Type B pancreatic cell (in vitro differentiated cells): ENCODE data around the gene ZNF438. TPM values are rescaled to one million over a fixed set of nuclear protein-coding genes. Genes with fewer than 3 reads are reported as not detected.

Experiments
- DNase-seq: peaks from one replicate; pipeline ENCODE4 v3.0.0; 2021; ENCODE audit warnings: mixed read lengths; ENCODE audit not compliant: unreplicated experiment; ENCODE audit errors: extremely low spot score
- H3K27ac Mint-ChIP-seq: 2 replicates; pipeline ENCODE4 v1.8.0; 2021; ENCODE audit warnings: mild to moderate bottlenecking, mixed read lengths
- H3K27me3 Mint-ChIP-seq: 2 replicates; pipeline ENCODE4 v1.8.0; 2021; ENCODE audit warnings: mixed read lengths
- H3K36me3 Mint-ChIP-seq: 2 replicates; pipeline ENCODE4 v1.8.0; 2021; ENCODE audit warnings: mixed read lengths
- H3K4me1 Mint-ChIP-seq: one replicate; pipeline ENCODE4 v1.8.0; 2021; ENCODE audit warnings: mixed read lengths; ENCODE audit not compliant: unreplicated experiment
- H3K4me3 Mint-ChIP-seq: 2 replicates; pipeline ENCODE4 v1.8.0; 2021; ENCODE audit warnings: mild to moderate bottlenecking, mixed read lengths
- H3K9me3 Mint-ChIP-seq: 2 replicates; pipeline ENCODE4 v1.8.0; 2021; ENCODE audit warnings: mixed read lengths
- long read RNA-seq: library from polyadenylated mRNA; unstranded; transcript quantifications from one replicate; pipeline ENCODE4 v2.0.0, GENCODE V29; 2020
- total RNA-seq: library from RNA; stranded (reverse); gene quantifications from 2 replicates; pipeline ENCODE4 v1.2.1, GENCODE V29; 2021; ENCODE audit warnings: low replicate concordance
- TF ChIP-seq, protein P1 (sequence below): fragments of 200-600 bp; sonication (generic); conservative IDR thresholded peaks from 2 replicates; pipeline ENCODE4 v1.5.0; 2021; ENCODE audit warnings: antibody characterized with exemption, mild to moderate bottlenecking

Gene ZNF438, protein sequence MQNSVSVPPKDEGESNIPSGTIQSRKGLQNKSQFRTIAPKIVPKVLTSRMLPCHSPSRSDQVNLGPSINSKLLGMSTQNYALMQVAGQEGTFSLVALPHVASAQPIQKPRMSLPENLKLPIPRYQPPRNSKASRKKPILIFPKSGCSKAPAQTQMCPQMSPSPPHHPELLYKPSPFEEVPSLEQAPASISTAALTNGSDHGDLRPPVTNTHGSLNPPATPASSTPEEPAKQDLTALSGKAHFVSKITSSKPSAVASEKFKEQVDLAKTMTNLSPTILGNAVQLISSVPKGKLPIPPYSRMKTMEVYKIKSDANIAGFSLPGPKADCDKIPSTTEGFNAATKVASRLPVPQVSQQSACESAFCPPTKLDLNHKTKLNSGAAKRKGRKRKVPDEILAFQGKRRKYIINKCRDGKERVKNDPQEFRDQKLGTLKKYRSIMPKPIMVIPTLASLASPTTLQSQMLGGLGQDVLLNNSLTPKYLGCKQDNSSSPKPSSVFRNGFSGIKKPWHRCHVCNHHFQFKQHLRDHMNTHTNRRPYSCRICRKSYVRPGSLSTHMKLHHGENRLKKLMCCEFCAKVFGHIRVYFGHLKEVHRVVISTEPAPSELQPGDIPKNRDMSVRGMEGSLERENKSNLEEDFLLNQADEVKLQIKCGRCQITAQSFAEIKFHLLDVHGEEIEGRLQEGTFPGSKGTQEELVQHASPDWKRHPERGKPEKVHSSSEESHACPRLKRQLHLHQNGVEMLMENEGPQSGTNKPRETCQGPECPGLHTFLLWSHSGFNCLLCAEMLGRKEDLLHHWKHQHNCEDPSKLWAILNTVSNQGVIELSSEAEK
- 3.7 and 4.4 TPM in 2 replicates for total RNA-seq
- long read RNA-seq, partial matches to known transcripts: 2 of 11 reads
- long read RNA-seq, other reads (novel, unspliced or antisense): 7 of 11 reads

DNA sequence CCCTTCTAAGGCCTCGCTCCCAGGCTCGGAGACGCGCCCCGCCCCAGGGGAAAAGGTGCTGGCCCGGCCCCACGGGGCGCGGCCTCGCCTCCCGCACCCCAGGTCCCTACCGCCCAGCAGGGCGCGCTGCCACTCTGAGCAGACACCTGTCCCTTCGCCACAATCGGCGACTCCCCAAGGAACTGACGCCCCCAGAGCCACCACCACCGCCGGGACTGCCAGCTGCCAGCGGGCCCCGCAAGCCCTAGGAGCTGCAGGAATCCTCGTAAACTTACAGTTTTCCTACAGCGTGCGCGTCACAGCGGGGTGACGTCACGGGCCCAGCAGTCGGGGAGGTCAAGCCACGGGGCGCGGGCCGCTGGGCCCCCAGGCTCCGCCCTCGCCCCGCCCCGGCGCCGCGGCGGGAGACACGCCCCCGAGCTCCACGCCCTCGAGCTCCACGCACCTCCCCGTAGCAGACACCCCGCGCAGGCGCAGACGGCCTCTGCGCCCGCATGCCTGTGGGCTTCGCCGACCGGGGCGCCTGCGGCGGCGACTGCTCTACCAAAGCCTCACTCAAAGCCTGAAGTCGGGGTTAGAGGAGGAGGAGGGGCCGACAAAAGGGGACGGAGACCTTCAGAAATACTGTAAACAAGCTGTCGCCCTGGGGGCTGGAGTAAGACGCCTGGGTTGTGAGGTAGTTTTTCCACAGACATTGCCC lies at the start of gene ZNF438:
Gene ZNF438, minus strand, starts transcription at position 308 of the 700 bp plus-strand sequence. CDS start 154,831 bp downstream, outside the sequence.
- Mint-ChIP-seq H3K27ac (peak within 1 kb of the TSS; percentile 97), H3K4me1 (peaks cover 39% of the 10 kb centered on the region), H3K9me3 (no peaks in the 10 kb centered on the region), H3K4me3 (peak within 1 kb of the TSS; percentile 93), H3K27me3 (no peaks in the 10 kb centered on the region), H3K36me3 (no peaks in the 10 kb centered on the region)
- peak; percentile 97 for DNase-seq
- TF ChIP-seq, protein P1, sequence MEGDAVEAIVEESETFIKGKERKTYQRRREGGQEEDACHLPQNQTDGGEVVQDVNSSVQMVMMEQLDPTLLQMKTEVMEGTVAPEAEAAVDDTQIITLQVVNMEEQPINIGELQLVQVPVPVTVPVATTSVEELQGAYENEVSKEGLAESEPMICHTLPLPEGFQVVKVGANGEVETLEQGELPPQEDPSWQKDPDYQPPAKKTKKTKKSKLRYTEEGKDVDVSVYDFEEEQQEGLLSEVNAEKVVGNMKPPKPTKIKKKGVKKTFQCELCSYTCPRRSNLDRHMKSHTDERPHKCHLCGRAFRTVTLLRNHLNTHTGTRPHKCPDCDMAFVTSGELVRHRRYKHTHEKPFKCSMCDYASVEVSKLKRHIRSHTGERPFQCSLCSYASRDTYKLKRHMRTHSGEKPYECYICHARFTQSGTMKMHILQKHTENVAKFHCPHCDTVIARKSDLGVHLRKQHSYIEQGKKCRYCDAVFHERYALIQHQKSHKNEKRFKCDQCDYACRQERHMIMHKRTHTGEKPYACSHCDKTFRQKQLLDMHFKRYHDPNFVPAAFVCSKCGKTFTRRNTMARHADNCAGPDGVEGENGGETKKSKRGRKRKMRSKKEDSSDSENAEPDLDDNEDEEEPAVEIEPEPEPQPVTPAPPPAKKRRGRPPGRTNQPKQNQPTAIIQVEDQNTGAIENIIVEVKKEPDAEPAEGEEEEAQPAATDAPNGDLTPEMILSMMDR: peak; percentile 58

DNA sequence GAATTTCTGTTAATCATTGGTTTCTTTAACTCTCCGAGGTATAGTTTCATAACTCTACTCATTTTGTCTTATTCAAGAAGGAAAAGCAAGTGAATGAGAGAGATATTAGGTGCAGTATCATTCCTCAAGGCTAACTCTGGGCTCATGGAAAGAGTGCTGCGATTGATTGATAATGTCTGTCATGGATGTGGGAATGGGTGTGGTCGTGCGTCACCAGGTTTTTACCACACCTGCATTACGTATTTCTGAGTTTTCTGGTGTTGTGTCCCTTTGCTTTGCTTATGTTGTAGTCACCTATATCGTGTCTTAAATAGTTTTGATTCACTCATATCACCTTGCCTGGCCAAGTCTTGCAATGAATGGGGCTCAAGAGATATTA lies 44.9 kb upstream of the ZNF438 start:
- H3K4me1 Mint-ChIP-seq: peaks cover 9% of the 10 kb centered on the region
- H3K27ac Mint-ChIP-seq: no peak overlapping the region
- TF ChIP-seq, protein P1: no peak
- H3K36me3 Mint-ChIP-seq: no peaks in the 10 kb centered on the region
- DNase-seq: no peak
- no peak overlapping the region for H3K4me3 Mint-ChIP-seq
- no peaks in the 10 kb centered on the region for H3K9me3 Mint-ChIP-seq
- H3K27me3 Mint-ChIP-seq: peaks cover 7% of the 10 kb centered on the region

DNA sequence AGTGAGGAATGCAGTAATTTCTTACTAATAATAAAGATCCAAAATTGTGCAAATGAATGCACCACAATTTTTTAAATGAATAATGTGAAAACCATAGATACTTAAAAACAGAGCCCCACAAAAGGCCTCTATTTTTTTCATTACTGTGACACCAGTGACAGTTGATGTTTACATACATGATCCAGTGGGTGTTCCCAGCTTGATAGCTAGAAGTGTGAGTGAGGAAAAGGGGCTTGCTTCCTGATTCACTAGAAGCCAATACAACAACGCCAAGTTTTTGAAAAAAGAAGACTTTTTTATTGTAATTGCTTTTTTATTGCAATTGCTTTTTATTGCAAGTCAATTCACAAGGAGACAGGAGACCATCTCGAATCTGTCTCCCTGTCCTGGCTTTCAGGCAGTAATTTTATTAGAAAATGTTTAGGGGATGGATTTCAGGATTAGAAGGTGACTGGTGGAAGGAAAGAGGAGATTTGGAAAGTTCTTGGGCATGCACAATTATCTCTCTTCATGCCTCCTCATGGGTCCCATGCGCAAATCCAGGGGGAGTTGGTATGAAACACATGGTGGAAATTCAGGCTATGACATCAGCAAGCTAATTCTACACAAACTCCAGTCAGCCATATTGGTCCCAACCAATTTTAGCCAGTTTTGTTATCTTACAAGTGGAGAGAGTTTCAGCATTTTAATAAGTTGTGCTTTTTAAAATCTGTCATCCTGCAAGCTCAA lies 44.4 kb upstream of the ZNF438 start:
- TF ChIP-seq, protein P1: no peak
- Mint-ChIP-seq H3K27me3 (peaks cover 7% of the 10 kb centered on the region), H3K27ac (no peak overlapping the region), H3K36me3 (no peaks in the 10 kb centered on the region), H3K4me1 (peaks cover 9% of the 10 kb centered on the region), H3K9me3 (no peaks in the 10 kb centered on the region), H3K4me3 (no peak overlapping the region)
- DNase-seq: no peak

DNA sequence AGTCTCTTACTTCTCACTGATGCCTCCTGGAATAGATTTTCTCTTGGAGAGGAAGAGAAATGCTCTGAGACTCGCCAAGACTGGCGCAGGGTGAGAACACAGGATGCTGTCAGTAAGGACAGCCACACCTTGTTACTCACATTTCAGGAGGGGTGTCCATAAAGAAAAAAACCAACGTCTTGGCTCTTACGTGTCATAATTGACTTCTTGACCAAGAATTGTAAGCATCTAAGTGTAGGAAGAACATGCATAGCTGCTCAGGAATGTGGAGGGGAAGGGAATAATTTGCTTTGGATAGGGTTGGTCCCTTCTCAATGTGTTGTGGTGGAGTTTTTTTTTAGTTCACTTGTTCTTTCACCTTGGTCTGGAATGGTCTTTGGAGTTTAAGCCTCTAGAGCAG lies 43.8 kb upstream of the ZNF438 start:
- peaks cover 7% of the 10 kb centered on the region for H3K27me3 Mint-ChIP-seq
- TF ChIP-seq, protein P1: no peak
- no peak overlapping the region for H3K4me3 Mint-ChIP-seq
- H3K4me1 Mint-ChIP-seq: peaks cover 9% of the 10 kb centered on the region
- H3K36me3 Mint-ChIP-seq: no peaks in the 10 kb centered on the region
- no peak for DNase-seq
- no peak overlapping the region for H3K27ac Mint-ChIP-seq
- H3K9me3 Mint-ChIP-seq: no peaks in the 10 kb centered on the region

DNA sequence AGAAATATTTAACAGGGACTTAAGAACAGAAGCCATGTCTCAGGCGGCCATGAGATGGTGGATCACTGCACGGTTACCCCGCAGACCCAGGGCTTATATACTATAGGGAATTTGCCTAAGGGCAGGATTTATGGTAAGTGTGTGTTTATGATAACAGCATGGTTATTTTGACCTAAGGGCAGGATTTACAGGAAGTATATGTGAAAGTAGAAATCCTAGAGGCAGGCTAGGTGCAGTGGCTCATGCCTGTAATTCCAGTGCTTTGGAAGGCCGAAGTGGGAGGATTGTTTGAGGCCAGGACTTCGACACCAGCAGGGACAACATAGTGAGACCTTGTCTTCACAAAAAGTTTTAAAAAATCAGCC lies 43.0 kb upstream of the ZNF438 start:
- Mint-ChIP-seq H3K27me3 (peaks cover 7% of the 10 kb centered on the region), H3K27ac (no peak overlapping the region), H3K36me3 (no peaks in the 10 kb centered on the region), H3K9me3 (no peaks in the 10 kb centered on the region), H3K4me3 (no peak overlapping the region), H3K4me1 (peaks cover 13% of the 10 kb centered on the region)
- no peak for DNase-seq
- TF ChIP-seq, protein P1: no peak
